GM04503 (cell line): Measurements from ENCODE around the gene CD34.
"Not testable (repeated sequence)": the region's sequence is repeated elsewhere in the genome, so short reads cannot be mapped to it uniquely, and the experiment has no call there.

Source experiments
- DNase-seq: peaks from one replicate; pipeline ENCODE4 v3.0.0-alpha.2; 2012; ENCODE audit warnings: low read depth

The CD34 gene

DNA sequence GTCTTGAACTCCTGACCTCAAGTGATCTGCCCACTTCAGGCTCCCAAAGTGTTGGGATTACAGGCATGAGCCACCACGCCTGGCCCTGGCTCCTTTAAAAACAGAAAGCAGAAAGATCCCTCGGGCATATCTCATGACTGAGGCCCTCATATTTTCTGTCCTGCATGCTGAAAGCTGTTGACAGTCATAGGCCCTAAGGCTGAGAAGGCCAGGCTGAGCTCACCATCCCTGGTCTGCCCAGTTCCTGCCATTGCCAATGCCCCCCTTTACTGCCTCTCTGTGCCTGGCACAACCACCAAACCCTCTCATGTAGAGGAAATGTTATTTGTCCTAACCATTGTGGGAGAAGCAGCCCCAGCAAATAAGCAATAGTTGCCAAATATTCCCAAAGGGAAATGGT is 12.7 kb downstream of the CD34 start:
- no peak for DNase-seq

DNA sequence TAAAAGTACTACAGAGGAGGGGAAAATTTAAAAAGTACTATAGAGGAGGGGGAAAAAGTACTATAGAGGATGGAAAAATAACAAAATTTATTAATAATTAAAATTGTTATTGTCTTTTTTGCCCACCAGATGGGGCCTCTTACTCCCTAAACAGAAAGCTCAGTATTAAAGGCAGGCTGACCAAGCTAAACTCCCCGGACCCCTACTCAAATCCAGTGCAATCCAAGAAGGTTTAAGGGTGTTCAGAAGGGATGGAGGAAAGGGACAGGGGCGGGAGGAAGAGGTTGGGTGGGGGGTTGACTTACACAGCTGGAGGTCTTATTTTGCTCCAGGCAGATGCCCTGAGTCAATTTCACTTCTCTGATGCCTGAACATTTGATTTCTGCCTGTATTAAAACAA is 13.7 kb downstream of the CD34 start:
- no peak for DNase-seq

DNA sequence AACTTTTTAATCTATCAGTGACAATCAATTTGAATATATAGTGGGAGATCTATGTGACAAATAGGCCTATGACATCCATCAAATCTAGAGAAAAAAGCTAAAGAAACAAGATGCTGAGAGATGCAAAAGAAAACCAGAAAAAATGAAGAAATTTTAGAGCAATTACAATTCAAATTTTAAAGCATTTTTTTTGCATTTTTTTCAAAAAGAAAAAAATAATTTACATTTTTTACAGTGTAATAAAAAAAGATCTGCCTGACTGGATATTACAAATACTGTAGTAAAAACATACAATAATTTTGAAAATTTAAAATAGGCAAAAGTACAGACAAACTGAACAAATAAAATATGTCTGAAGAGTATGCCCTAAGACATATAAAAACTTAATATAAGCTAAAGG is 14.4 kb downstream of the CD34 start:
- no peak for DNase-seq

DNA sequence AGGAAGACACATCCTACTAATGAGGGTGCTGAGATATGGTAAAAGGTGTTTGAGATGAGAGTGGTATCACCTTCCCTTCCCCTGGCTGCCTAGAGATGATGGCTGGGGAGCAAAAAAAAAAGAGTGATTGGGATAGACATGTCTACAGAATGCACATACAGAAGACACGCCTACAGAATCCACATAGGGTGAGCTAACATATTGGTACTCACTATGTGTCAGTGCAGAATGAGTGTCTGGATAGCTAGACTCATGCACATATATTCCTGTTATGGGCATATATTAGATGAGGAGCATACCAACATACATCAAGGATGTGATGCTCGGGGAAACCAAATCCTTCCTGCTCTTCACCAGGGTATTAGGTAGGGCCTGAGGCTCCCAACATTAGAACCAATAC is 16.2 kb downstream of the CD34 start:
- DNase-seq, result no peak

DNA sequence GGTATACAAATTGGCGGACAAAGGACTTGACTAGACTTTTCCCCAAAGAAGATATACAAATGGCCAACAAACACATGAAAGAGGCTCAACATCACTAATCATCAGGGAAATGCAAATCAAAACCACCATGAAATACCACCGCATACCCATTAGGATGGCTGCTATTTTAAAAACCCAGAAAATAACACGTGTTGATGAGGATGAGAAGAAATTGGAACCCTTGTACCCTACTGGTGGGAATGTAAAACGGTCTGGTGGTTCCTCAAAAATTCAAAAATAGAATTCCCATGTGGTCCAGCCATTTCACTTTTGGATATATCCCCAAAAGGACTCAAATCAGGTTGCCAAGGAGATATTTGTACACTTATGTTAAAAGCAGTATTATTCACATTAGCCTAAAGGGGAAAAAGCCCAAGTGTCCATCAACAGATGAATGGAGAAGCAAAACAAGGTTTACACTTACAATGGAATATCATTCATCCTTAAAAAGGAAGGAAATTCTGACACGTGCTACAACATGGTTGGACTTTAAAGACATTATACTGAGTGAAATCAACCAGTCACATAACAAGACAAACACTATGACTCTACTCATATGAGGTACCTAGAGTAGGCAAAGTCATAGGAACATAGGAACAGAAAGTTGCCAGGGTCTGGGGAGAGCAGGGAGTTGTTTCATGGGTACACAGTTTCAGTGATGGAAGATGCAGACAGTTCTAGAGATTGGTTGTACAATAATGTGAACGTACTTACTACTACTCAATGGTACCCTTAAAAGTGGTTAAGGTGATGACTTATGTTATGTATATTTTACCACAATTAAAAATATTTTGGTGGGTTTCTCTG is 17.0 kb downstream of the CD34 start:
- no peak for DNase-seq

DNA sequence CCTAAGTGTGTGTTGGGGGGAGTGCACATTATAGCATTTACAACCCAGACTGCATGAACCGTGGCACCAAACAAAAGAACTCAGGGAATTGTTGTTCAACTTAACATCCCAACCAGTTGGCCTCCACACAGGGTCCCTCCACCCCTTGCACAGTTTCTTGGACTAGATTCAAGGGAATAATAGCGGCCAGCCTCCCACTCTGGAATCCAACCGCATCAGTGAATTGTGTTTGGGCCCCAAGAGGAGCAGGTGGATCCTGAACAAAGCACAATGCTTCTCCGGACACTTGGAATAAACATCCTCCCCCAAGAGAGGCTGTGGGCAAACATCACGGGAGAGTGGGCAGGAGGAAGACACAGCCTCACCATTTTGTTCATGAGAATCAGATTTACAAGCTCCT is 18.2 kb downstream of the CD34 start:
- DNase-seq, result no peak

DNA sequence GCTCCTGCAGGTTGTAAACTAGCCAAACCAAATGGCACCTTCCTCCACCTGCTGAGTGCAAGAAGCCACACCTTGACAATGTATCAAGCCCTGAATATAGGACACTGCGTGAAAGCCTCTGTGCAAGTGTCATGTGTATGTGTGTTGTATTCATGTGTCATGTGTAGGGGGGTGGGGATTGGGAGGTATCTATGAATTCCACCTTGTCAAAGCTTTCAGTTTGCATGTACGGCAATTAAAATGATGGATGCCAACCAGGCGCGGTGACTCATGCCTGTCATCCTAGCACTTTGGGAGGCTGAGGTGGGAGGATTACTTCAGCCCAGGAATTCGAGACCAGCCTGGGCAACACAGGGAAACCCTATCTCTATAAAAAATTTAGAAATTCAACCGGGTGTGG is 19.8 kb downstream of the CD34 start:
- no peak for DNase-seq

DNA sequence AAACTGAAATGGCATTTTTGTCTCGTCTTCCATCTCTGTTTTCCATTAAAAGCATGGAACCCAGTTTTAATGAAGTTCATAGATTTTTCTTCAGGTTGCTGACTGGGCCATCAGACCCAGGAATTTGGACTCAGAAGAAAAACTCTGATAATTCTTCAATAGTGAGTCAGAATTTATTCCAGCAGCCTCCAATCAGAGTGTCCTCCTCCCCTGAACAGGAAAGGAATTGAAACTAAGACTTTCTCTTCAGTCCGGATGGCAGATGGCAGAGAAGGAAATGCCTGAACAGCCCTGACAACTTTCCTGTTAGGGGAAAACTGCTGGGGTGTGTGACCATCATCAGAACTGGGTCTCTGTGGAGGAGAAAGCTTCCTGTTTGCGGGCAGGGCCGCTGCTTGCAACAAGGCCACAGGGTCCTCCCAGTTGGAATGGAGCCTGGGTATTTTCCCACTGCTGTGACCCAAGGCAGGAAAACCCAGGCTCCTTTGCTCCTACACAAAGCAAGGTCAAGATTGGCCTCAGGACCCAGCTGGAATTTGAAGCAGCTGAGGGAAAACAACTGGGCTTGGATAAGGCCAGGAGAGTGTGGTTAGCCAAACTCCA is 20.7 kb downstream of the CD34 start:
- DNase-seq, result peak; percentile 80

DNA sequence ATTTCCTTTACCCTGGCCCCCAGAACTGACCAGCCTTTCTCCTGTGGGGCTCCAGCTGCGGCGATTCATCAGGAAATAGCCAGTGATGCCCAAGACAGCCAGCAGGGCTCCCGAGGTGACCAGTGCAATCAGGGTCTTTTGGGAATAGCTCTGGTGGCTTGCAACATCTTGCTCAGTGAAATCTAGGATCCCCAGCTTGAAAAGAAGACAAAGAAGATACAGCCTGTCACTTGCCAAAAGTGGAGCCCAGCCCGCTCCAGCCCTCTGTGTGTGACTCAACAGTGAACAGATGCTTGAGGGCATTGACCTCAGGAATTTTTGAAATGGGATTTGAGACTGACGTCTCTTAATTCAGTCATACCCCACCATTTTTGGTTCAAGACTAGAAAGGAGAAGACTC is 22.3 kb downstream of the CD34 start:
- DNase-seq, result peak; percentile 39

DNA sequence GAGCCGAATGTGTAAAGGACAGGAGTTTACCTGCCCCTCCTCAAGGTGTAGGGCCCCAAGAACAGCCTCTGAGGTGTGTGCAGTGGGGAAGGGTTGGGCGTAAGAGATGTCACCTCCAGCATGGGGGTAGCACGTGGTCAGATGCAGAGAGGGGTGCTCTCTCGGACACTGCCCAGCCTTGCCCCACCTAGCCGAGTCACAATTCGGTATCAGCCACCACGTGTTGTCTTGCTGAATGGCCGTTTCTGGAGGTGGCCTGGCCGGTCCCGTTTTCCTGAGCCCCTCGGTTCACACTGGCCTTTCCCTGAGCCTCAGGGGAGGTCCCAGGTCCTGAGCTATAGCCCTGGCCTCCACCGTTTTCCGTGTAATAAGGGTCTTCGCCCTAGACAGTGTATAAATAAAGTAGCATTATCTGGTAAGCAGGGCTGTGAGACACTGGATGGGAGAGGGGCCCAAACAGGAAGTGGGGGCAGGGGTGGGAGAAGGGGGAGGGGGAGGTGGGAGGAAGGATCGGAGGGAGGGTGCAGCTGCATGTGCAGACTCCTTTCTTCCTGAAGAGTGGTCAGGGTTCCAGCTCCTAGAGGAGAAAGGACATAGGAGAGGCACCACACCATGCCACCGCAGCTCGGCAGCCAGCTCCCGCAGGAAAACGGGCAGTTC is 23.3 kb downstream of the CD34 start:
- DNase-seq, result no peak

DNA sequence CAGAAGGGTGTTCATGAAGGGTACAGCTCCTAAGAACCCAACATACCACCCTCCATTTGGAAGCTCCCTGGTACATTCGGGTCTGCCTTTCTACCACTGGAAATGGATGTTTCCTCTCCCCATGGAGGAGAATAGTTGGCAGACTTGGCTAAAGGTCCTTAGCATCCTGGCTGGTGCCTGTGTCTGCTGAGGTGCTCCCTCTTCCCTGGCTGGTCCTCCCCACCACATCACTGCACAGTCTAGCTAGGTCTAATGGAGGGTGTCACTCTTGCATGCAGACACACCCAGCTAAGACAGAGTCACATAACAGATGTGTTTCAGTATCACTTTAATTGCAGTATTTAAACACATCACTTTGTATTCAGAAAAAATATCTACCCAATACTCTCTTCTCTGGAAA is 24.7 kb downstream of the CD34 start:
- no peak for DNase-seq

DNA sequence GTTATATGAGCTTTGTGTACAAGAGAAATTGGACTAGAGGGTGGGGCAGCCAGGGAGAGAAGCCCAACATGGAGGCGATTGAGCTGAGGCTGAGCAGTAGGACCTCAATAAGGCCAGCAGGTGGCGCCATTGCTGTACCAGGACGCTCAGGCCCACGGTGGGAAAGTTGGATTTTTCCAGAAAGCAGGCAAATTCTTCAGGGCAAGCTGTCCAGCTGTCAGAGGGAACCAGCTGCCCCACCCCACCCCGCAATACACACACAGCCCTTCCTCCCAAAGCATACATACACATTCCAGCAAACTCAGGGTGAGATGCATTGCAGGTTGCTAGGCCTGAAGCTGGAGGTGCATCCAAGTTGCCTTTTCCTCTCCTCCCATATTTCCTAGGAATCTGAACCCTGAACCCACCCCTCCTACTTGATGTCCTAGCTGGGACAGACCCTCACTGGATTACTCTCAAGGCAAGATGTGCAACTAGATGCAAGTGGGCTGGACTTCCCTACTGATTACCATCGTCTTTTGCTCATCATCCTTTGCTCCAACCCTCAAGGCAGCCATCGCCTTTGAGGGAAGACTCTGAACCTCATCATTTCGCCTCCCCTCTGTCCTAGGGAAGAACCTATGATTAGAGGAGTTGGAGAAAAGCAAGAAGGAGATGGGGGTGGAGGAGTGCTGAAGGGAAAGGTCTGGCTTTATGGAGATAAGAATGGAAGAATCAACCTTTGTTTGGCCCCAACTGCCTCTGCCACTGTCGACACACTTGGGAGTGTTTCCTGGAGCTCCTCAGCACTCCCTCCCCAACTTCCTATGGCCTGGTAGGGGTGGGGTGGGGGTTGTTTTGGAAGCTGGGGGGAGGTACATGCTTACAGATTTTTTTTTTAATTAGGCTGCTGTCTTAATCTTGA is 25.5 kb downstream of the CD34 start:
- no peak for DNase-seq

DNA sequence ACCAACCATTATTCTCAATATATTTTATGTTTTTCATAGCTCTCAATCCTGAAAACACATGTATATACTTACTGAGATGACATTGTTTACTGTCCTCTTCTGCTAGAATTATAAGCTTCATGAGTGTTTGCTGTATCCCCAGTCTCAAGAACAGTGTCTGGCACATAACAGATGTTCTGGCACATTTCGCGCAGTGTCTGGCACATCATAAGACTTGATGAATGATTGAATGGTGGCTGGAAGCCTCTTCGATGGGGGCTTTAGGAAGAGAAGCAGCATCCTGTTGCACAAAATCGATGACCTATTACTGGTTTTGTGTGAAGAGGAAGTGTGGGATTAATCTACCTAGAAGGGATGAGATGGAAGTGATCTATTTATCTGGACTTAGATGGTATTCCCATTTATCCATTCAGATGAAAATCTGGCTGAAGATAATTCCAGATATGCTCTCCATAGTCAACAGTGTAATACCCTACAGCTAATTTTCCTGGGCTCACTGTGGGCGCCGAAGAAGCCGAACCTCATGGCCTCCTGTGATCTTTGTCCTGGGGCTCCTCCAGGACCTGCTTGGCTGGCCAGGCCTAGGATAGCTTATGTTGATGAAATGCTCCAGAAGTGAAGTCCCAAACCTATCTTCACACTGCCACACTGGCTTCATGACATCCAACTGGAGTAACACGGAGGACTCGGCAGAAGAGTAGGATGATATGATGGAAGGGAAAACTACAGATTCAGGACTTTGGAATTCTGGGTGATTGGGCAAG is 26.5 kb downstream of the CD34 start:
- no peak for DNase-seq

DNA sequence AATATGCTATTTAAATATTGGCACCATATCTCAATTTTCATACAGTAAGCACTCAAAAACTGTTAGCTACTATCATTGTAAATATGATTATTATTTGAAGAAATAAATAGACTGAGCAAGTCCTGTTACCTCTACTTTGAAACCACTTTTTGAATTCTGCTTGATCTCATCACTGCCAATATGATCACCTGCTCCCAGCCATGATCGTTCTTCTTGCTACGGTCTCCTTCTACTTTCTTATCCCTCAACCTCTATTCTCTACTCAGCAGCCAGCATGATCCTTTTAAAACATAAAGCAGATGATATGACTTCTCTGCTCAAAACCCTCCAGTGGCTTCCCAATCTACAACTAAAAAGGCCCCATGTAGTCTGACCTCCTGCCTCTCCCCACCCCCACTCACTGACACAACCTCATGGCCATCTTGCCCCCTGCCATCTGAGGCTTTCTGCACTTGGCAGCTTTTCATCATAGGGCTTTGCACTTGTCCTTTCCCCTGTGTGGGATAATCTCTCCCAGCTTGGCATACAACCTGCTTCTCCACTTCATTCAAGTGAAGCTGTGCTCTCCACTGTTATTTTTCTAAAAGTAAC is 27.2 kb downstream of the CD34 start:
- DNase-seq, result no peak

DNA sequence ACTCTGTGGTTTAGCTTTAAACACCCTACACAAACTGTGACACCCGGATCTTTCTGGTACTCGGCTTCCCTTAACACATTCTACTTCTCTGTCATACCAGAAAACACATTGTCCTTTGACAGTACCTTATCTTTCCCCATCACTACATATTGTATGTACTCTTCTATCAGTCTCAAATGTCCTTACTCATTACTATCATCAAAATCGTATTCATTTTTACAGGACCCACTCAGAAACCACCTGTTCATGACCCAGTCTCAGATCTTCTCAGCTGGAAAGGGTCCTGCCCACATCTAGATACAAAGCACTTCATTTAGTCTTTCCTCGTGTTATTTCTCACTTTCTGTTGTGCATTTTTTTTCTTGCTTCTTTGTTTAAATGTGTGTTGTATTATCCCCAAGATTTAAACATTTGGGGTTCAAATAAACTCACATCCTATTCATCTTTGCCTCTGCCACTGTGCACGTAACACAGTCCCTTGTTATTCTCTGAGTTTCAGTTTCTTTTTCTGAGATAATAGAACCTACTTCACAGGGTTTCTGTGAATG is 27.7 kb downstream of the CD34 start:
- no peak for DNase-seq

DNA sequence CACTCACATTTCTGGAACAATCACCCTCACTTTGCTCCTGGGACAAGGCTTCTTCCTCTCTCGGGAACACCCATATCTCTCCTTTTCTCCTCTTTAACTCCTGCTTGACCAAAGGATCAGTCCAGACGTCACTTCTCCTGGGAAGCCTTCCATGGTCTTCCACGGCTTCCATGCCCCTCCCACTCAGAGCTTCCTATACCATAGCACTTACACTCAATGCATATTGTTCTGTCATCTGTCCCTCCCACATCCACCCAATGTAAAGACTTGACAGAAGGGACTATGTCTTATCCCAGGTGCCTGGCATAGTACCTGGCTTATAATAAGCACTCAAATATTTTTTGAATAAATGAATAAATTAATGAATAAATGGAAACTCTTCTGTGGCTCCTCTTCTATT is 28.2 kb downstream of the CD34 start:
- no peak for DNase-seq

DNA sequence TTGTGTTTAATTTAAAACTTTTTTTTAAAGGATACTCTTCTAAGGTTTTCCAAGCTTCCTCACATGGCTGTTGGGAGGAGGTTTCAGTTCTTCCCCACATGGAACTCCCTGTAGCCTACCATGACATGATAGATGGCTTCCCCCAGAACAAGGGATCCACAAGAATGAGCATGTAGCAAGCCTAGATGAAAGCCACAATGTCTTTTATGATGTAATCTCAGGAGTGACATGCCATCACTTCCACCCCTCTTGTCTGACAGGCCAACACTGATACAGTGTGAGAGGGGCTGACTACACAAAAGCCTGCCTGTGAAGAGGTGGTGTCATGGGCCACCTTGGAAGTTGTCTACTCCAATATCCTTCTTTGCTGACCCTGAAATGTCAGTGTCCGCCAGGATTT is 32.0 kb downstream of the CD34 start:
- no peak for DNase-seq

DNA sequence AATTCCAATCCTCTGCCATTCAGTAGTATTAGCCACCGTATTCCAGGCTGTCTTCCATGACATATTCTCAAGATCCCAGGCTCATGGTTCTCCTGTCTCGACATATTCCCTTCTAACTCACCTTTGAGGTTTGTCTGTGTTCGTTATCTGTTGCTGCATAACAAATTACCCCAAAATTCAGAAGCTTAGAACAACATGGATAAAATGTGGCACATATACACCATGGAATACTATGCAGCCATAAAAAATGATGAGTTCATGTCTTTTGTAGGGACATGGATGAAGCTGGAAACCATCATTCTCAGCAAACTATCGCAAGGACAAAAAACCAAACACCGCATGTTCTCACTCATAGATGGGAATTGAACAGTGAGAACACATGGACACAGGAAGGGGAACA is 33.0 kb downstream of the CD34 start:
- not testable (repeated sequence) for DNase-seq

DNA sequence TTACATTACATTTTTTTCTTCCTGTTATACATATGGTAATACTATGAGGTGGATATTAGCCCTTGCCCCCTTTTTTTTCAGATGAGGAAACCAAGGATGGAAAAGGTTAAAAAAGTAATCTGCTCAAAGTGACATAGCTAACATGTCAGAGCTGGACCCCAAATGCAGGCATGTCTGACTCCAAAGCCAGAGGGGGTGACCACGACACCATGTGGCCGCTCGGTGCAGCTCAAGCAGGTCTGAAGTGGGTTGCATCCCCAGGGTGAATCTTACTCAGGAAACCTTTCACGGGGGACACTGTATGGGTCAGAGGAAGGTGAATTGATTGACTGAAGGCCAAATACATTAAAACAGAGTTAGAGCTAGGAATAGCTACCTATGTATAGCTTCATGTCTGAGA is 34.8 kb downstream of the CD34 start:
- no peak for DNase-seq

DNA sequence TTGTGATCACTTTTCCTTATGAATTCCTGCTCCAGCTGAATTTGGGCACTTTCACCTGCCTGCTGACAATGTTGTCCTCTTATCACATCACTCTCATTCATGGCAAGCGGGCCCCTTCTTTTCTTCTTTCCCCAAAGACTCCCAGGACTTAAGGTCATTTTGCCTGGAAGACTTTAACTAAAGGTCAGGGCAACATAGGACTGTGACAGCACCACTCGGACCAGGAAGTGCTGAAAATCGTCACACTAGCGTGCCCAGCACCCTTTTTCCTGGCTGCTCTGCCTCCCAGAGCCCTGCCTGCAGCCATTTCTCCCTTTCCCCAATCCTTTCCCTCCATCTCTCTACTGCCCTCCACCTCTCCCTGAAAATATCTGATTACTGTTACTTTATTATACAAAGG is 35.4 kb downstream of the CD34 start:
- no peak for DNase-seq
